ENCODE data around the gene PNMA8B.

Gene PNMA8B

DNA sequence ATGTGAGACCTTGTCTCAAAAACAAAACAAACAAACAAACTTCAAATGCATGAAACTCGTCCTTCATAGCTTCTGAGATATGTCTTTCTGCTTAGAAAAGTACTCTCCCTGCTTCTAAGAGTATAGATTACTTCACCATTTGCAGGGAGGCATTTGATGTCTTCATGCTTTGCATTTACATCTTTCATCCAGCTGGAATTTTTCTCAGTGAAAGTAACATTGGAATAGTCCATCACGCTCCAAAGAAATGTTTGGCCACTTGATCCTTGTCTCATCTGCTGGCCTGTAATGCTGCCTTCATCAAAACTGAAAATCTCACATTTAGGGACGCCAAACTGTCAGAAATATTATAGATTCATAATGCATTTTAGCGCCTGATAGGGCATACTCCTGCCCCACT, 43.5 kb downstream of the PNMA8B start:
- Histone ChIP-seq H3K27me3 (ENCODE audit: control insufficient read depth, low read length) (peaks cover 5% of the 10 kb centered on the region; the same call in 1 of the 2 replicates), H3K36me3 (ENCODE audit: control insufficient read depth, low read length) (no peaks in the 10 kb centered on the region), H3K9me3 (ENCODE audit: control insufficient read depth, insufficient read depth, low read length) (no peaks in the 10 kb centered on the region), H3K4me2 (ENCODE audit: low read length) (no peak overlapping the region), H3F3A (ENCODE audit: control insufficient read depth, insufficient read depth) (no peaks in the 10 kb centered on the region), H3K79me2 (ENCODE audit: control insufficient read depth, low read length) (no peaks in the 10 kb centered on the region), H3K9me2 (replicated peaks; ENCODE audit: control insufficient read depth, low read length) (no peaks in the 10 kb centered on the region), H3K27ac (ENCODE audit: low read depth, low read length) (no peak overlapping the region), H4K20me1 (ENCODE audit: control insufficient read depth, insufficient read depth, low read depth, low read length) (no peaks in the 10 kb centered on the region), H3K4me3 (ENCODE audit: low read length) (no peak overlapping the region), H3K4me1 (ENCODE audit: control insufficient read depth, low read length) (peaks cover under 1% of the 10 kb centered on the region; the same call in 1 of the 2 replicates)
- TF ChIP-seq EZH2phosphoT487 (IDR thresholded peaks at IDR 0.05; ENCODE audit: borderline replicate concordance, low read length): no peak
- TF ChIP-seq, protein P1, sequence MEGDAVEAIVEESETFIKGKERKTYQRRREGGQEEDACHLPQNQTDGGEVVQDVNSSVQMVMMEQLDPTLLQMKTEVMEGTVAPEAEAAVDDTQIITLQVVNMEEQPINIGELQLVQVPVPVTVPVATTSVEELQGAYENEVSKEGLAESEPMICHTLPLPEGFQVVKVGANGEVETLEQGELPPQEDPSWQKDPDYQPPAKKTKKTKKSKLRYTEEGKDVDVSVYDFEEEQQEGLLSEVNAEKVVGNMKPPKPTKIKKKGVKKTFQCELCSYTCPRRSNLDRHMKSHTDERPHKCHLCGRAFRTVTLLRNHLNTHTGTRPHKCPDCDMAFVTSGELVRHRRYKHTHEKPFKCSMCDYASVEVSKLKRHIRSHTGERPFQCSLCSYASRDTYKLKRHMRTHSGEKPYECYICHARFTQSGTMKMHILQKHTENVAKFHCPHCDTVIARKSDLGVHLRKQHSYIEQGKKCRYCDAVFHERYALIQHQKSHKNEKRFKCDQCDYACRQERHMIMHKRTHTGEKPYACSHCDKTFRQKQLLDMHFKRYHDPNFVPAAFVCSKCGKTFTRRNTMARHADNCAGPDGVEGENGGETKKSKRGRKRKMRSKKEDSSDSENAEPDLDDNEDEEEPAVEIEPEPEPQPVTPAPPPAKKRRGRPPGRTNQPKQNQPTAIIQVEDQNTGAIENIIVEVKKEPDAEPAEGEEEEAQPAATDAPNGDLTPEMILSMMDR (IDR thresholded peaks at IDR 0.05; ENCODE audit: low read depth, low read length, poor library complexity, severe bottlenecking): no peak

DNA sequence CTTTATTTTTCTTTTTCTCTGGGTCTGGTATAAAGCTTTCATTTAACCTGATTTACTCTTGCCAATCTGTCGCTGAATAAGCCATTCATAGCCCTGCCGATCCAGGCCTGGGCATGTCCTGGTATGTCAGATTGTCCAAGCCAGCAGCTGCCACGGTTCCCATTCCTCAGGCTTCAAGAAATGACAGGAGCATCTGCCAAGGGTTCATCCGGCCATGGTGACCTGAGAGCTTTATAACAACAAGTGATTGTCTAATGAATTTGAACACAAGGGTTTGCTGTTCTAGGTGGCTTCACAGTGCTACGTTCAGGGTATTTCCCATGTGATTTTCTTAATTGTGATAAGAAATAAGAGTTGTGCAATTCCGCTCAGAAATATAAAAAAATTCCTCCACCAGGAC, 44.3 kb downstream of the PNMA8B start:
- TF ChIP-seq EZH2phosphoT487 (IDR thresholded peaks at IDR 0.05; ENCODE audit: borderline replicate concordance, low read length): no peak
- TF ChIP-seq, protein P1 (IDR thresholded peaks at IDR 0.05; ENCODE audit: low read depth, low read length, poor library complexity, severe bottlenecking): no peak
- no peaks in the 10 kb centered on the region for H4K20me1 ChIP-seq (ENCODE audit: control insufficient read depth, insufficient read depth, low read depth, low read length)
- H3K4me2 ChIP-seq (ENCODE audit: low read length): no peak overlapping the region
- no peak overlapping the region for H3K4me3 ChIP-seq (ENCODE audit: low read length)
- H3K36me3 ChIP-seq (ENCODE audit: control insufficient read depth, low read length): no peaks in the 10 kb centered on the region
- no peaks in the 10 kb centered on the region for H3F3A ChIP-seq (ENCODE audit: control insufficient read depth, insufficient read depth)
- no peaks in the 10 kb centered on the region for H3K9me2 ChIP-seq (replicated peaks; ENCODE audit: control insufficient read depth, low read length)
- H3K27ac ChIP-seq (ENCODE audit: low read depth, low read length): no peak overlapping the region
- H3K79me2 ChIP-seq (ENCODE audit: control insufficient read depth, low read length): no peaks in the 10 kb centered on the region
- no peaks in the 10 kb centered on the region for H3K9me3 ChIP-seq (ENCODE audit: control insufficient read depth, insufficient read depth, low read length)
- peaks cover 3% of the 10 kb centered on the region; the same call in 1 of the 2 replicates for H3K4me1 ChIP-seq (ENCODE audit: control insufficient read depth, low read length)
- peaks cover 5% of the 10 kb centered on the region; the same call in 1 of the 2 replicates for H3K27me3 ChIP-seq (ENCODE audit: control insufficient read depth, low read length)

DNA sequence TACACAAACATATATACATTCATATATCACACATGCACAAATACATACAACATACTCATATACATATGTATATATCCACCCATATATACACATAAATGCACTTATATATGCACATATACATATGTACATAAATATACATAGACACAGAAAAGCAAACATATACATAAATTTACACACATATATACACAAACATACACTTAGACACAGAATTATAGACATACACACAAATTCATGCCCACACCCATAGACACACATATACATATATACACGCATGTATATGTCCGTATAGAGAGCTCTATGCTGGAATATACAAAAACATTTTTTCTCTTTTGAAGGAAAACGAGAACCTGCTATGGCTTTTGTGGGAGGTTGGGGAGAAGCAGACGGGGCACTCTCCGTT, 44.9 kb downstream of the PNMA8B start:
- no peak overlapping the region for H3K4me3 ChIP-seq (ENCODE audit: low read length)
- H3K9me3 ChIP-seq (ENCODE audit: control insufficient read depth, insufficient read depth, low read length): no peaks in the 10 kb centered on the region
- no peaks in the 10 kb centered on the region for H3K79me2 ChIP-seq (ENCODE audit: control insufficient read depth, low read length)
- H3K9me2 ChIP-seq (replicated peaks; ENCODE audit: control insufficient read depth, low read length): no peaks in the 10 kb centered on the region
- H4K20me1 ChIP-seq (ENCODE audit: control insufficient read depth, insufficient read depth, low read depth, low read length): no peaks in the 10 kb centered on the region
- H3K27ac ChIP-seq (ENCODE audit: low read depth, low read length): no peak overlapping the region
- TF ChIP-seq, protein P1 (IDR thresholded peaks at IDR 0.05; ENCODE audit: low read depth, low read length, poor library complexity, severe bottlenecking): no peak
- no peaks in the 10 kb centered on the region for H3F3A ChIP-seq (ENCODE audit: control insufficient read depth, insufficient read depth)
- H3K4me2 ChIP-seq (ENCODE audit: low read length): no peak overlapping the region
- H3K36me3 ChIP-seq (ENCODE audit: control insufficient read depth, low read length): no peaks in the 10 kb centered on the region
- peaks cover 3% of the 10 kb centered on the region; the same call in 1 of the 2 replicates for H3K4me1 ChIP-seq (ENCODE audit: control insufficient read depth, low read length)
- H3K27me3 ChIP-seq (ENCODE audit: control insufficient read depth, low read length): peaks cover 5% of the 10 kb centered on the region; the same call in 1 of the 2 replicates
